Fibroblast of skin of back (primary cell): Measurements from ENCODE around the gene TBL3.

Source experiments
- DNase-seq: peaks from one replicate; pipeline ENCODE4 v3.0.0-alpha.2; 2013

Gene TBL3

GRCh38 chr16:2019518-2019920 is 47.7 kb downstream of the TBL3 start, which contains the start of gene NPW:
NPW (plus strand) TSS chr16:2019785.
- DNase-seq: no peak

GRCh38 chr16:2019921-2020831 is 48.3 kb downstream of the TBL3 start:
- no peak for DNase-seq

GRCh38 chr16:2022723-2023091 is 50.9 kb downstream of the TBL3 start:
- peak; percentile 75 for DNase-seq

- peak; percentile 82 for DNase-seq
Observed at GRCh38 chr16:2023092-2024031, 51.5 kb downstream of the TBL3 start.

GRCh38 chr16:2024032-2024420 is 52.2 kb downstream of the TBL3 start:
- DNase-seq: no peak

GRCh38 chr16:2025251-2025650 is 53.4 kb downstream of the TBL3 start:
- no peak for DNase-seq

GRCh38 chr16:2025878-2026460 is 54.1 kb downstream of the TBL3 start:
- DNase-seq: no peak

- no peak for DNase-seq
Observed at GRCh38 chr16:2026461-2027023, 54.7 kb downstream of the TBL3 start, which contains the start of gene NHERF2. NHERF2 (plus strand) TSS chr16:2026902; CDS start chr16:2027006, 104 bp downstream.

GRCh38 chr16:2027024-2028010 is 55.5 kb downstream of the TBL3 start:
- DNase-seq: peak; percentile 59

GRCh38 chr16:2028146-2028545 is 56.3 kb downstream of the TBL3 start:
- DNase-seq: no peak

GRCh38 chr16:2028620-2029220 is 56.9 kb downstream of the TBL3 start:
- no peak for DNase-seq

- no peak for DNase-seq
Observed at GRCh38 chr16:2029350-2029749, 57.5 kb downstream of the TBL3 start.

- no peak for DNase-seq
Observed at GRCh38 chr16:2030036-2030435, 58.2 kb downstream of the TBL3 start.

- DNase-seq: no peak
Observed at GRCh38 chr16:2031081-2031577, 59.3 kb downstream of the TBL3 start.
